Measurements from ENCODE around the gene GPR35.

GPR35 gene

DNA sequence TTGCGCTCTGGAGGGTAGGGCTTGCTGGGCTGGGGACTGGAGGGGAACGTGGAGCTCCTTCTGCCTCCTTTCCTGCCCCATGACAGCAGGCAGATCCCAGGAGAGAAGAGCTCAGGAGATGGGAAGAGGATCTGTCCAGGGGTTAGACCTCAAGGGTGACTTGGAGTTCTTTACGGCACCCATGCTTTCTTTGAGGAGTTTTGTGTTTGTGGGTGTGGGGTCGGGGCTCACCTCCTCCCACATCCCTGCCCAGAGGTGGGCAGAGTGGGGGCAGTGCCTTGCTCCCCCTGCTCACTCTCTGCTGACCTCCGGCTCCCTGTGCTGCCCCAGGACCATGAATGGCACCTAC lies 4.3 kb downstream of the GPR35 start:
- no peaks in the 10 kb centered on the region for H3K36me3 ChIP-seq (ENCODE audit: insufficient read depth, low read length)
- no peak overlapping the region for H3K9ac ChIP-seq (ENCODE audit: low read length)
- TF ChIP-seq EZH2 (IDR thresholded peaks at IDR 0.05; ENCODE audit: borderline replicate concordance, low read length): no peak
- TF ChIP-seq, protein P1, sequence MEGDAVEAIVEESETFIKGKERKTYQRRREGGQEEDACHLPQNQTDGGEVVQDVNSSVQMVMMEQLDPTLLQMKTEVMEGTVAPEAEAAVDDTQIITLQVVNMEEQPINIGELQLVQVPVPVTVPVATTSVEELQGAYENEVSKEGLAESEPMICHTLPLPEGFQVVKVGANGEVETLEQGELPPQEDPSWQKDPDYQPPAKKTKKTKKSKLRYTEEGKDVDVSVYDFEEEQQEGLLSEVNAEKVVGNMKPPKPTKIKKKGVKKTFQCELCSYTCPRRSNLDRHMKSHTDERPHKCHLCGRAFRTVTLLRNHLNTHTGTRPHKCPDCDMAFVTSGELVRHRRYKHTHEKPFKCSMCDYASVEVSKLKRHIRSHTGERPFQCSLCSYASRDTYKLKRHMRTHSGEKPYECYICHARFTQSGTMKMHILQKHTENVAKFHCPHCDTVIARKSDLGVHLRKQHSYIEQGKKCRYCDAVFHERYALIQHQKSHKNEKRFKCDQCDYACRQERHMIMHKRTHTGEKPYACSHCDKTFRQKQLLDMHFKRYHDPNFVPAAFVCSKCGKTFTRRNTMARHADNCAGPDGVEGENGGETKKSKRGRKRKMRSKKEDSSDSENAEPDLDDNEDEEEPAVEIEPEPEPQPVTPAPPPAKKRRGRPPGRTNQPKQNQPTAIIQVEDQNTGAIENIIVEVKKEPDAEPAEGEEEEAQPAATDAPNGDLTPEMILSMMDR (IDR thresholded peaks at IDR 0.05; ENCODE audit: low read length): no peak
- H3F3A ChIP-seq (ENCODE audit: insufficient read depth, low read length): no peaks in the 10 kb centered on the region
- no peaks in the 10 kb centered on the region for H3K4me1 ChIP-seq (ENCODE audit: insufficient read depth, low read length, severe bottlenecking)
- H3K27me3 ChIP-seq (ENCODE audit: insufficient read depth, low read length): no peaks in the 10 kb centered on the region
- no peak overlapping the region for H2AFZ ChIP-seq (ENCODE audit: low read length)
- H3K79me2 ChIP-seq (ENCODE audit: insufficient read depth, low read length): no peaks in the 10 kb centered on the region
- no peak overlapping the region for H3K4me3 ChIP-seq (ENCODE audit: low read depth, low read length, poor library complexity, severe bottlenecking)
- no peaks in the 10 kb centered on the region for H3K9me2 ChIP-seq (ENCODE audit: low read depth, low read length)
- H4K20me1 ChIP-seq (ENCODE audit: insufficient read depth, low read length): no peaks in the 10 kb centered on the region
- no peak overlapping the region for H3K4me2 ChIP-seq (ENCODE audit: low read length)
- no peak overlapping the region for H3K27ac ChIP-seq (ENCODE audit: low read depth, low read length, poor library complexity, severe bottlenecking)
- no peaks in the 10 kb centered on the region for H3K9me3 ChIP-seq (ENCODE audit: low read length)

DNA sequence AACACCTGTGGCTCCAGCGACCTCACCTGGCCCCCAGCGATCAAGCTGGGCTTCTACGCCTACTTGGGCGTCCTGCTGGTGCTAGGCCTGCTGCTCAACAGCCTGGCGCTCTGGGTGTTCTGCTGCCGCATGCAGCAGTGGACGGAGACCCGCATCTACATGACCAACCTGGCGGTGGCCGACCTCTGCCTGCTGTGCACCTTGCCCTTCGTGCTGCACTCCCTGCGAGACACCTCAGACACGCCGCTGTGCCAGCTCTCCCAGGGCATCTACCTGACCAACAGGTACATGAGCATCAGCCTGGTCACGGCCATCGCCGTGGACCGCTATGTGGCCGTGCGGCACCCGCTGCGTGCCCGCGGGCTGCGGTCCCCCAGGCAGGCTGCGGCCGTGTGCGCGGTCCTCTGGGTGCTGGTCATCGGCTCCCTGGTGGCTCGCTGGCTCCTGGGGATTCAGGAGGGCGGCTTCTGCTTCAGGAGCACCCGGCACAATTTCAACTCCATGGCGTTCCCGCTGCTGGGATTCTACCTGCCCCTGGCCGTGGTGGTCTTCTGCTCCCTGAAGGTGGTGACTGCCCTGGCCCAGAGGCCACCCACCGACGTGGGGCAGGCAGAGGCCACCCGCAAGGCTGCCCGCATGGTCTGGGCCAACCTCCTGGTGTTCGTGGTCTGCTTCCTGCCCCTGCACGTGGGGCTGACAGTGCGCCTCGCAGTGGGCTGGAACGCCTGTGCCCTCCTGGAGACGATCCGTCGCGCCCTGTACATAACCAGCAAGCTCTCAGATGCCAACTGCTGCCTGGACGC lies 4.9 kb downstream of the GPR35 start:
- Histone ChIP-seq H3K9me3 (ENCODE audit: low read length) (no peaks in the 10 kb centered on the region), H4K20me1 (ENCODE audit: insufficient read depth, low read length) (no peaks in the 10 kb centered on the region), H3F3A (ENCODE audit: insufficient read depth, low read length) (no peaks in the 10 kb centered on the region), H3K27ac (ENCODE audit: low read depth, low read length, poor library complexity, severe bottlenecking) (no peak overlapping the region), H3K4me3 (ENCODE audit: low read depth, low read length, poor library complexity, severe bottlenecking) (no peak overlapping the region), H3K9ac (ENCODE audit: low read length) (no peak overlapping the region), H3K36me3 (ENCODE audit: insufficient read depth, low read length) (no peaks in the 10 kb centered on the region), H3K9me2 (ENCODE audit: low read depth, low read length) (no peaks in the 10 kb centered on the region), H2AFZ (ENCODE audit: low read length) (no peak overlapping the region), H3K79me2 (ENCODE audit: insufficient read depth, low read length) (no peaks in the 10 kb centered on the region), H3K4me2 (ENCODE audit: low read length) (no peak overlapping the region), H3K4me1 (ENCODE audit: insufficient read depth, low read length, severe bottlenecking) (no peaks in the 10 kb centered on the region), H3K27me3 (ENCODE audit: insufficient read depth, low read length) (no peaks in the 10 kb centered on the region)
- TF ChIP-seq EZH2 (IDR thresholded peaks at IDR 0.05; ENCODE audit: borderline replicate concordance, low read length): no peak
- TF ChIP-seq, protein P1 (IDR thresholded peaks at IDR 0.05; ENCODE audit: low read length): no peak

DNA sequence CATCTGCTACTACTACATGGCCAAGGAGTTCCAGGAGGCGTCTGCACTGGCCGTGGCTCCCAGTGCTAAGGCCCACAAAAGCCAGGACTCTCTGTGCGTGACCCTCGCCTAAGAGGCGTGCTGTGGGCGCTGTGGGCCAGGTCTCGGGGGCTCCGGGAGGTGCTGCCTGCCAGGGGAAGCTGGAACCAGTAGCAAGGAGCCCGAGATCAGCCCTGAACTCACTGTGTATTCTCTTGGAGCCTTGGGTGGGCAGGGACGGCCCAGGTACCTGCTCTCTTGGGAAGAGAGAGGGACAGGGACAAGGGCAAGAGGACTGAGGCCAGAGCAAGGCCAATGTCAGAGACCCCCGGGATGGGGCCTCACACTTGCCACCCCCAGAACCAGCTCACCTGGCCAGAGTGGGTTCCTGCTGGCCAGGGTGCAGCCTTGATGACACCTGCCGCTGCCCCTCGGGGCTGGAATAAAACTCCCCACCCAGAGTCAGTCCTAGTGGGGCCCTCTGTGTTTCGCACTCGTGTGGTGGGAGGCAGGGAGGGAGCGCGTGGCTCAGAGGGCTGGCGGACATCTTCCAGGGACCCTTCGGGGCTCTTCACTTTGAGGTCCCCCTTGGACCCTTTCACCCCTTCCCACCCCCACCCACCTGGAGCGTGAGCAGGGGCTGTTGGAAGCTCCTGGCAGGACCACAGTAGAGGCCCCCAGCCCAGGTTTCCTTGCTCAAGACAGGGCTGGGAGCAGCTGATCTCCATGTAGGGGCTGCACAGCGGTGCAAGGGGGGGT lies 5.7 kb downstream of the GPR35 start:
- no peaks in the 10 kb centered on the region for H3K79me2 ChIP-seq (ENCODE audit: insufficient read depth, low read length)
- no peaks in the 10 kb centered on the region for H3K36me3 ChIP-seq (ENCODE audit: insufficient read depth, low read length)
- no peak overlapping the region for H3K4me3 ChIP-seq (ENCODE audit: low read depth, low read length, poor library complexity, severe bottlenecking)
- H3K4me2 ChIP-seq (ENCODE audit: low read length): no peak overlapping the region
- no peaks in the 10 kb centered on the region for H3K9me3 ChIP-seq (ENCODE audit: low read length)
- no peaks in the 10 kb centered on the region for H3K9me2 ChIP-seq (ENCODE audit: low read depth, low read length)
- no peaks in the 10 kb centered on the region for H3K4me1 ChIP-seq (ENCODE audit: insufficient read depth, low read length, severe bottlenecking)
- H3F3A ChIP-seq (ENCODE audit: insufficient read depth, low read length): no peaks in the 10 kb centered on the region
- no peak overlapping the region for H3K9ac ChIP-seq (ENCODE audit: low read length)
- H4K20me1 ChIP-seq (ENCODE audit: insufficient read depth, low read length): no peaks in the 10 kb centered on the region
- no peak overlapping the region for H3K27ac ChIP-seq (ENCODE audit: low read depth, low read length, poor library complexity, severe bottlenecking)
- TF ChIP-seq, protein P1 (IDR thresholded peaks at IDR 0.05; ENCODE audit: low read length): no peak
- TF ChIP-seq EZH2 (IDR thresholded peaks at IDR 0.05; ENCODE audit: borderline replicate concordance, low read length): no peak
- H3K27me3 ChIP-seq (ENCODE audit: insufficient read depth, low read length): no peaks in the 10 kb centered on the region
- H2AFZ ChIP-seq (ENCODE audit: low read length): no peak overlapping the region
